ENCODE data around the gene ERP29.

- peak; percentile 41 to 67 (median 65) for TF ChIP-seq CTCF (IDR thresholded peaks at IDR 0.05)
- peak; percentile 21 for TF ChIP-seq POLR2A (IDR thresholded peaks at IDR 0.05)
These were observed at the start of gene ERP29, which contains the start of gene TMEM116 for GRCh38 chr12:112012775-112013600.
